ENCODE measurements around the gene GTPBP3. TPM values are rescaled to one million over a fixed set of nuclear protein-coding genes. Genes with fewer than 3 reads are reported as not detected.
"Not testable (repeated sequence)": the region's sequence is repeated elsewhere in the genome, so short reads cannot be mapped to it uniquely, and the experiment has no call there.

The GTPBP3 gene
- total RNA-seq: 14.2 and 16.1 TPM in 2 replicates

GRCh38 chr19:17336872-17337674 lies at the start of gene GTPBP3:
TSS of gene GTPBP3 (plus strand) at chr19:17337553. CDS start at chr19:17337612, 59 bp downstream.
- DNase-seq (ENCODE audit: low read depth): peak; percentile 97
- no peak for TF ChIP-seq CTCF (IDR thresholded peaks at IDR 0.05; ENCODE audit: insufficient read depth, low read depth, low read length)
- H3K4me3 ChIP-seq (ENCODE audit: low read depth, low read length): peak within 1 kb of the TSS; percentile 99

GRCh38 chr19:17289489-17289888 lies 47.9 kb upstream of the GTPBP3 start:
- DNase-seq (ENCODE audit: low read depth): peak; percentile 91

GRCh38 chr19:17292301-17293074 lies 44.9 kb upstream of the GTPBP3 start:
- peak overlapping the region; percentile 66 for H3K4me3 ChIP-seq (ENCODE audit: low read depth, low read length)
- DNase-seq (ENCODE audit: low read depth): peak; percentile 89
- TF ChIP-seq CTCF (IDR thresholded peaks at IDR 0.05; ENCODE audit: insufficient read depth, low read depth, low read length): peak; percentile 85

More at GRCh38 chr19:17289489-17289888, 47.9 kb upstream of the GTPBP3 start:
- TF ChIP-seq CTCF (IDR thresholded peaks at IDR 0.05; ENCODE audit: insufficient read depth, low read depth, low read length): no peak
- peak overlapping the region; percentile 44 for H3K4me3 ChIP-seq (ENCODE audit: low read depth, low read length)

- DNase-seq (ENCODE audit: low read depth): no peak
- TF ChIP-seq CTCF (IDR thresholded peaks at IDR 0.05; ENCODE audit: insufficient read depth, low read depth, low read length): no peak
- H3K4me3 ChIP-seq (ENCODE audit: low read depth, low read length): no peak overlapping the region
These were observed 43.7 kb upstream of the GTPBP3 start for GRCh38 chr19:17293605-17294004.

GRCh38 chr19:17294051-17294891 lies 43.1 kb upstream of the GTPBP3 start:
- no peak overlapping the region for H3K4me3 ChIP-seq (ENCODE audit: low read depth, low read length)
- TF ChIP-seq CTCF (IDR thresholded peaks at IDR 0.05; ENCODE audit: insufficient read depth, low read depth, low read length): no peak
- no peak for DNase-seq (ENCODE audit: low read depth)

- H3K4me3 ChIP-seq (ENCODE audit: low read depth, low read length); DNase-seq (ENCODE audit: low read depth): not testable (repeated sequence)
These were observed 41.8 kb upstream of the GTPBP3 start for GRCh38 chr19:17295551-17295950.

All from fibroblast of villous mesenchyme (primary cell).